ENCODE measurements around the gene TIMP3. TPM values are rescaled to one million over a fixed set of nuclear protein-coding genes. Genes with fewer than 3 reads are reported as not detected.

Gene TIMP3
- total RNA-seq, 1 donor from 2014 or later, result 194 TPM

- no peak for DNase-seq (ENCODE audit: extremely low read depth, low read depth, low spot score)
Observed at GRCh38 chr22:32805361-32805881, 3.9 kb downstream of the TIMP3 start.

GRCh38 chr22:32806296-32806695, 4.8 kb downstream of the TIMP3 start:
- no peak for DNase-seq (ENCODE audit: extremely low read depth, low read depth, low spot score)

DNA sequence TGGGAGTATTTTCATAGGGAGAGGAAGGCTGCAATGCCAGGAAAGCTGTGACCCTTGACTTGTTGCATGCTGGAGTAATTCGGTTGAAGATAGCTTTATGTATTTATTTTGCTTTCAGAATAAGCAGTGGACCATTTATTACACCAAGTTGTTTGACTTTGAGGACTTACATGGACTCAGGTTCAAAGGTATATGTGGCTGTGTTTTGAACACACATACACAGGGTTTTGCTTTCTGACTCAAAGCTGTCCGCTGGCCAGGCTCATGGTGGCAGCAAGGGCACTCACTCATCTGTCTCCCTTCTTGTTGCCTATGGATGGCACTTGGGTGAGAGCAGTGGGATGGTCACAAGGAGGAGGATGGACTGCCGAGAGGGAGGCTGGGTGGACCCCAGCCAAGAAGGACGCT, 6.5 kb downstream of the TIMP3 start:
- no peak for DNase-seq (ENCODE audit: extremely low read depth, low read depth, low spot score)

DNA sequence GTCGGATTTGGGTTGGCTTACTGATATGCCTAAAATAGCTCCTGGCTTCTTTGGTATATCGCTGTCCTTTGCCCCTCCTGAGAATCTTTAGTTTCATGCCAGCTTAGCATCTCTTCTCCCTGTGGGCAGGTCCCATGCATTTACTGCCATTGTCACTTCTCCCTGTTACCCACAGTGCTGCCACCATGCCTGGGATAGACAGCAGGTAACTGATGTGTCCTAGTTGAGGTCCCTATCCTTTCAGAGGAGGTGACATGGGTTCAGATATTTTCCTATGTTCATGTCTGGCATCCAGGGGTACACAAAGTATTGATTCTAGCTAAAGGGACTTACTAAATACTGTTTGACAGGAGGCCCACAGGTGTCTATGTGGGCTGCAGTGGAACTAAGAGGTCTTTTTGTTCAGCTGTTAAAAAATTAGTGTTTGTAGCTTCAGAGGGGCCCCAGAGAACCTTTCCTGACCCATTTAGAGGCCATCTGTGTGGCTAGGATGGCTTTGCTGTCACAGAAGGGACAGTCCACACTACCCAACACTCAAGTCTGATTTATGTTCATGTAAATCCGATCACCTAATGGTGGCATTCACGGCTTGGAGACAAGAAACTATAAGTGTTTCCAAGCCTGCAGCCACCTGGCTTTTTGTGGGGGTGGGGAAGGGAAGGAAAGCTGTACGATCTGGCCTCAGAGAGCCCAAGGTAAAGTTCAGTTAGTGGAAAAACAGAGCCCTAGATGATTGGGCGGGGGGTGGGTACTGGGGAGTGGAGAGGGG, 8.5 kb downstream of the TIMP3 start:
- DNase-seq (ENCODE audit: extremely low read depth, low read depth, low spot score), result no peak

GRCh38 chr22:32810555-32811133, 9.1 kb downstream of the TIMP3 start:
- no peak for DNase-seq (ENCODE audit: extremely low read depth, low read depth, low spot score)

- no peak for DNase-seq (ENCODE audit: extremely low read depth, low read depth, low spot score)
Observed at GRCh38 chr22:32811788-32812545, 10.5 kb downstream of the TIMP3 start.

DNA sequence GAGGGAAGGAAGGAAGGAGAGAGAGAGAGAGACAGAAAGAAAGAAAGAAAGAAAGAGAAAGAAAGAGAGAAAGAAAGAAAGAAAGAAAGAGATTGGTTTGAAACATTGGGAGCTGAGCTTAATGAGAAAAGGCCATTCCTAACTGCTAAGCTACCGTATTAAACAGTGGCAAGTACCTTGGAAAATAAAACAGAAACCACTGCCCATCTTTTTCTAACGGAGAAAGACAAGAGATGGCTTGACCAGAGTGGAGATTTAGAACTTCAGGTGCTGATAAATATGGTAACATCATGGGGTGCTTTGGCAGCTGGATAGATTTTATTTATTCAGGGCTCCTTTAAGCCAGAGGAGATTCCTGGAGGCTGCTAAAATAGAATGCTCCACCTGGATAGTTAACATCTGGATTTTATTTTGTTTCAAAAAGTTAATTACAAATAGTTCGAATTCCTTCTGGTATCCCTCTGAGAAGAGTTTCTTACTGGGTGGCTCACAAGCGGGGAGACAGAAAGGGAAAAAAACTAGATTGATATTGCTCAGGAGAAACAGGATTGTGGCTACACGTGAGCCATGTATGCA, 12.9 kb downstream of the TIMP3 start:
- DNase-seq (ENCODE audit: extremely low read depth, low read depth, low spot score), result no peak

DNA sequence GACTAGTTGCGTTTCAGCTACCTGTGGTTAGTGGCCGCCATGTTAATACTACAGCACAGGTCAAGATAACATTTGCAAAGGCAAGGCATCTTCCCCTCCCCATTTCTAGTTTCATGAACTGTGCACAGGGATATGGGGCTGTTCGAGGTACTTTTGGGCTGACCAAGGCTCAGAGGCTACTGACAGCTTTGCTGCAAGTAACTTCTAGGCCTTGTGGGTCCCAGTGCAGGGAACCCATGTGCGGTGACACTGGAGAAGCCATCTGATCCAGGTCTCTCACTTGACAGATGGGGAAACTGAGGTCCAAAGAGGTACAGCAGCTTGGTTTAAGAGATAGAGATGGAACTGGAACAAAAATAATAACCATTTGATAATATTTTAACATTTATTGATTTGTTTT, 13.6 kb downstream of the TIMP3 start:
- DNase-seq (ENCODE audit: extremely low read depth, low read depth, low spot score), result no peak

GRCh38 chr22:32815943-32816342, 14.4 kb downstream of the TIMP3 start:
- DNase-seq (ENCODE audit: extremely low read depth, low read depth, low spot score), result no peak

GRCh38 chr22:32817137-32817730, 15.7 kb downstream of the TIMP3 start:
- no peak for DNase-seq (ENCODE audit: extremely low read depth, low read depth, low spot score)

- DNase-seq (ENCODE audit: extremely low read depth, low read depth, low spot score), result no peak
Observed at GRCh38 chr22:32818446-32819115, 17.1 kb downstream of the TIMP3 start.

DNA sequence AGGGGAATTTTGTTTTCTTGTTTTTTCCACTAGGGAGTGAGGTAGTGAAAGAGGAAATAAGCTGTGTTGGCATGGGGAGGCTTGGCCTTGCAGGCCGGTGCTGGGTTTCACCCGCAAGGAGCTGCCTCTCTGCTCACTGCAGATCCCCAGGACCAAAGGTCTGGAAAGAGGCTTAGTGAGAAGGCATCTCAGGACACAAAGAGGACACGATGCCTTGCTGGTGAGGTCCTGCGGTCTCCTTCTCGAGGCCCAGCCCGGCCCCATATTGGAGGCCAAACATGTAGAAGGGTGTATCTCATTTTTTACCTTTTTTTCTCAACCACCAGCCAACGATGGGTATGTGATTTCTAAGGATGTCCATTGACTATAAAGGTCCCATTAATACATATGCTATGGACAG, 17.6 kb downstream of the TIMP3 start:
- no peak for DNase-seq (ENCODE audit: extremely low read depth, low read depth, low spot score)

GRCh38 chr22:32820131-32821119, 18.9 kb downstream of the TIMP3 start:
- DNase-seq (ENCODE audit: extremely low read depth, low read depth, low spot score), result no peak

GRCh38 chr22:32822179-32822877, 20.8 kb downstream of the TIMP3 start:
- DNase-seq (ENCODE audit: extremely low read depth, low read depth, low spot score), result no peak

- no peak for DNase-seq (ENCODE audit: extremely low read depth, low read depth, low spot score)
Observed at GRCh38 chr22:32823024-32823730, 21.7 kb downstream of the TIMP3 start.

DNA sequence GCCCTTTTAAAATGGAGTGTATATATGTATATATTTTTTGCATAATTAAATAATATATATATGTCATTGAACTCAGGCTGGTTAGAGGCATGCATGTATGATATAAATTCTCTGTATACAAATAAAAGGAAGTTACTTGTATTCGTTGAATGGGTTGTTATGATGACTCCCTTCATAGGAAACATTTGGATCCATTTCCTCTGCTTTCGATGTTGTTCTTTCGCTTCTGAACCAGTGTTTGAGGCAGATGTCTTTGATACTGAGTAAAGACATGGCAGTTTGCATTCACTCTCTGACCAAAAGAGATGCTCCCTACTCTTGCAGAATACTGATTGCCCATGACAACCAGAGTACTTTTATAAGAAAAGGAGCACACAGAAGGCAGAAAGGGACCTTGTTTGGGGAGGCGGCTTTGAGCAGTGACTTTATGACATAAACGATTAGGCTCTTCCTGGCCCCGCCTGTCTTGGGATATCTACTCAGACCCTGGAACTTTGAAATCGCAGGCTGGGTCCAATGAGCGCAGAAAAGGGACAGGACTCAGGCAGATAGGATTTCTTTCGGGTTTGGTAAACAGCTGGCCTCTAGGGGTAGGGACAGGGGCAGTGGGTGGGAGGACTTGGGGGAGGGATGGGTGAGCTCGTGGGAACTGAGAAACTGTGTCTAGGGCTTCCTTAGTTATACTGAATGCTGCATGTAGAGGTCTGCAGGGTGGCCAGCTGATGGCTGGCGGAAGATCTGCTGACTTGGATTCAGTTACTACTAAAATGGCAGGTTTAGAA, 23.2 kb downstream of the TIMP3 start:
- DNase-seq (ENCODE audit: extremely low read depth, low read depth, low spot score), result no peak

- DNase-seq (ENCODE audit: extremely low read depth, low read depth, low spot score), result no peak
Observed at GRCh38 chr22:32826537-32826936, 25.0 kb downstream of the TIMP3 start.

All from glomerular endothelial cell (primary cell).